ENCODE results near the gene DPP10.

DPP10 gene

DNA sequence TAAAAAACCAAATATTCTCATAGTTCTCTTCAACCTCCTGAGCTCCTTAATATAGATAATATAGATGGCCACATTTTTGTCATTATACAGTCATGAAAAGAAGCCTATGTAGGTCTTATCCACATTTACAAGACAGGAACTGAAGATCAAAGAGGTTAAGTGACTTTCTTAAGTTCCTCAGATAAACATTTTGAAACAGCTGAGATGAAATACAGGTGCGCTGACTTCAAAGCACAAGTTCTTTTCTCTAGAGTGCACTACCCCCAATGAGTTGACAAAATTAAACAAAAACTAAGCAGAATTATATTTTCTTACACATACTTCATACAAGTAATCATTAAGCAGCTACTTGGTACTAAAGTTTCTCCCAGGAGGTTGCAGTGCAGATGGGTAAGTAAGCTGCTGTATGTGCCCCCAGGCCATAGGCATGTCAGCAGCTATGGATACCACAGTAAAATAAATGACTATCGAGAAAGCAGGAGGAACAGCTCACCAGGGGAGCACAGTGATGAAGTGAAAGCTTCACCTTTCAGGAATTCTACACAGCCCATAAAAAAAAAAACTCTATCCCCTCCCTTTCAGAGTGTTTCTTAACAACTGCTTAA is 199.8 kb downstream of the DPP10 start:
- H3K9me3 ChIP-seq (ENCODE audit: control insufficient read depth, insufficient read depth, low read depth, low read length), result no peaks in the 10 kb centered on the region
- H3K4me1 ChIP-seq (ENCODE audit: control insufficient read depth, insufficient read depth, low read length), result no peaks in the 10 kb centered on the region
- ChIA-PET POLR2A (no interaction called here), CTCF (no interaction called here)
- TF ChIP-seq GLI4 (tag by site-specific recombination; IDR thresholded peaks at IDR 0.05), result no peak
- no peak for TF ChIP-seq ZSCAN23 (tag by site-specific recombination; IDR thresholded peaks at IDR 0.05)
- H3K36me3 ChIP-seq (ENCODE audit: control insufficient read depth in 2 of 2, insufficient read depth in 1 of 2, low read length in 2 of 2), result no peaks in the 10 kb centered on the region
- no peak overlapping the region for H3K27ac ChIP-seq (ENCODE audit: extremely low read depth, low read depth, low read length)
- H3K4me3 ChIP-seq (ENCODE audit: low read depth, low read length), result no peak overlapping the region

DNA sequence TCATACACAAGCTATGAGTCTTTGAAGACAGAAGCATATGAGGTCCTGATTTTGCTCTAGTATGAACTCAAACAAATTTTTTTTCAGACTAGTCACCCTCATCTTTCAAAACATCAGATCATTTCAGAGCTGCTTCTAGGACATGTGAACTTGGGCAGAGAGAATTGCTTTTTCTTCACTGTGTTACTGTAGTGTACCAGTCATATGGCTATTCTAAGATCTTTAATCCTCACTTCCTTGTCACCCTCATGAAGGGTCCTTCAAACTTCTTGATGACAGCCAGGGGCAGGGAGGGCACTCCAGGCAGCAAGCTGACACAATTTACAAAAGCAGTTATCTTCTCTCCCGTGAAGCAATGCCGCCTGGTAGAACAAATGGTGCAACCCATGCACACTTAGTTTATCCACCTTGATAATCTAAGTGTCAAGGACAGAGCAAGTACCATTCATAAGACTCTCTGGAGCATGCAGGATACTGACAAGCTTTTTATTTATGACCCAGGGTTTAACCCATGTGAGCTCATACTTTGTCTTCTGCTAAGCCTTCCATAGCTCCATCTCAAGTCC is 200.6 kb downstream of the DPP10 start:
- TF ChIP-seq, protein P1, sequence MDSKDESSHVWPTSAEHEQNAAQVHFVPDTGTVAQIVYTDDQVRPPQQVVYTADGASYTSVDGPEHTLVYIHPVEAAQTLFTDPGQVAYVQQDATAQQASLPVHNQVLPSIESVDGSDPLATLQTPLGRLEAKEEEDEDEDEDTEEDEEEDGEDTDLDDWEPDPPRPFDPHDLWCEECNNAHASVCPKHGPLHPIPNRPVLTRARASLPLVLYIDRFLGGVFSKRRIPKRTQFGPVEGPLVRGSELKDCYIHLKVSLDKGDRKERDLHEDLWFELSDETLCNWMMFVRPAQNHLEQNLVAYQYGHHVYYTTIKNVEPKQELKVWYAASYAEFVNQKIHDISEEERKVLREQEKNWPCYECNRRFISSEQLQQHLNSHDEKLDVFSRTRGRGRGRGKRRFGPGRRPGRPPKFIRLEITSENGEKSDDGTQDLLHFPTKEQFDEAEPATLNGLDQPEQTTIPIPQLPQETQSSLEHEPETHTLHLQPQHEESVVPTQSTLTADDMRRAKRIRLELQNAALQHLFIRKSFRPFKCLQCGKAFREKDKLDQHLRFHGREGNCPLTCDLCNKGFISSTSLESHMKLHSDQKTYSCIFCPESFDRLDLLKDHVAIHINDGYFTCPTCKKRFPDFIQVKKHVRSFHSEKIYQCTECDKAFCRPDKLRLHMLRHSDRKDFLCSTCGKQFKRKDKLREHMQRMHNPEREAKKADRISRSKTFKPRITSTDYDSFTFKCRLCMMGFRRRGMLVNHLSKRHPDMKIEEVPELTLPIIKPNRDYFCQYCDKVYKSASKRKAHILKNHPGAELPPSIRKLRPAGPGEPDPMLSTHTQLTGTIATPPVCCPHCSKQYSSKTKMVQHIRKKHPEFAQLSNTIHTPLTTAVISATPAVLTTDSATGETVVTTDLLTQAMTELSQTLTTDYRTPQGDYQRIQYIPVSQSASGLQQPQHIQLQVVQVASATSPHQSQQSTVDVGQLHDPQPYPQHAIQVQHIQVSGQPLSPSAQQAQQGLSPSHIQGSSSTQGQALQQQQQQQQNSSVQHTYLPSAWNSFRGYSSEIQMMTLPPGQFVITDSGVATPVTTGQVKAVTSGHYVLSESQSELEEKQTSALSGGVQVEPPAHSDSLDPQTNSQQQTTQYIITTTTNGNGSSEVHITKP (tag by site-specific recombination; IDR thresholded peaks at IDR 0.05), result no peak
- no peak for TF ChIP-seq TRIM28 (IDR thresholded peaks at IDR 0.05; ENCODE audit: borderline replicate concordance, low read length)
- TF ChIP-seq ZNF785 (tag by site-specific recombination; IDR thresholded peaks at IDR 0.05), result no peak
- no peak for TF ChIP-seq ZNF660 (tag by site-specific recombination; IDR thresholded peaks at IDR 0.05)
- TF ChIP-seq KLF1 (tag by site-specific recombination; IDR thresholded peaks at IDR 0.05), result no peak
- TF ChIP-seq ZNF391 (tag by site-specific recombination; IDR thresholded peaks at IDR 0.05; ENCODE audit: borderline replicate concordance, low read depth), result no peak
- TF ChIP-seq ZNF366 (tag by site-specific recombination; conservative IDR thresholded peaks at IDR 0.05), result no peak
- TF ChIP-seq MEIS1 (CRISPR knock-in tag; IDR thresholded peaks at IDR 0.05; ENCODE audit: borderline replicate concordance), result no peak
- TF ChIP-seq, protein P2, sequence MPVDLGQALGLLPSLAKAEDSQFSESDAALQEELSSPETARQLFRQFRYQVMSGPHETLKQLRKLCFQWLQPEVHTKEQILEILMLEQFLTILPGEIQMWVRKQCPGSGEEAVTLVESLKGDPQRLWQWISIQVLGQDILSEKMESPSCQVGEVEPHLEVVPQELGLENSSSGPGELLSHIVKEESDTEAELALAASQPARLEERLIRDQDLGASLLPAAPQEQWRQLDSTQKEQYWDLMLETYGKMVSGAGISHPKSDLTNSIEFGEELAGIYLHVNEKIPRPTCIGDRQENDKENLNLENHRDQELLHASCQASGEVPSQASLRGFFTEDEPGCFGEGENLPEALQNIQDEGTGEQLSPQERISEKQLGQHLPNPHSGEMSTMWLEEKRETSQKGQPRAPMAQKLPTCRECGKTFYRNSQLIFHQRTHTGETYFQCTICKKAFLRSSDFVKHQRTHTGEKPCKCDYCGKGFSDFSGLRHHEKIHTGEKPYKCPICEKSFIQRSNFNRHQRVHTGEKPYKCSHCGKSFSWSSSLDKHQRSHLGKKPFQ (tag by site-specific recombination; IDR thresholded peaks at IDR 0.05), result no peak
- TF ChIP-seq ZEB2 (tag by site-specific recombination; IDR thresholded peaks at IDR 0.05), result no peak
- TF ChIP-seq ZNF24 (tag by site-specific recombination; IDR thresholded peaks at IDR 0.05), result no peak
- TF ChIP-seq ZNF701 (tag by site-specific recombination; IDR thresholded peaks at IDR 0.05), result no peak
- TF ChIP-seq KLF10 (tag by site-specific recombination; IDR thresholded peaks at IDR 0.05), result no peak
- TF ChIP-seq, protein P3, sequence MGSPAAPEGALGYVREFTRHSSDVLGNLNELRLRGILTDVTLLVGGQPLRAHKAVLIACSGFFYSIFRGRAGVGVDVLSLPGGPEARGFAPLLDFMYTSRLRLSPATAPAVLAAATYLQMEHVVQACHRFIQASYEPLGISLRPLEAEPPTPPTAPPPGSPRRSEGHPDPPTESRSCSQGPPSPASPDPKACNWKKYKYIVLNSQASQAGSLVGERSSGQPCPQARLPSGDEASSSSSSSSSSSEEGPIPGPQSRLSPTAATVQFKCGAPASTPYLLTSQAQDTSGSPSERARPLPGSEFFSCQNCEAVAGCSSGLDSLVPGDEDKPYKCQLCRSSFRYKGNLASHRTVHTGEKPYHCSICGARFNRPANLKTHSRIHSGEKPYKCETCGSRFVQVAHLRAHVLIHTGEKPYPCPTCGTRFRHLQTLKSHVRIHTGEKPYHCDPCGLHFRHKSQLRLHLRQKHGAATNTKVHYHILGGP (tag by site-specific recombination; IDR thresholded peaks at IDR 0.05), result no peak
- TF ChIP-seq ZNF544 (tag by site-specific recombination; IDR thresholded peaks at IDR 0.05), result no peak
- H3K9me3 ChIP-seq (ENCODE audit: control insufficient read depth, insufficient read depth, low read depth, low read length), result no peaks in the 10 kb centered on the region
- H3K36me3 ChIP-seq (ENCODE audit: control insufficient read depth in 2 of 2, insufficient read depth in 1 of 2, low read length in 2 of 2), result no peaks in the 10 kb centered on the region
- no peak overlapping the region for H3K27ac ChIP-seq (ENCODE audit: extremely low read depth, low read depth, low read length)
- CTCF ChIA-PET, result interaction anchor here (0.6 kb wide), 1 partner anchor 934 kb away, joined by 3 read pairs; no protein-coding TSS in a partner anchor
- H3K4me3 ChIP-seq (ENCODE audit: low read depth, low read length), result no peak overlapping the region
- POLR2A ChIA-PET, result no interaction called here
- H3K4me1 ChIP-seq (ENCODE audit: control insufficient read depth, insufficient read depth, low read length), result no peaks in the 10 kb centered on the region
